ENCODE results near the gene HCLS1.
"Not testable (repeated sequence)": the region's sequence is repeated elsewhere in the genome, so short reads cannot be mapped to it uniquely, and the experiment has no call there.

Gene HCLS1

GRCh38 chr3:121601212-121601812 lies 59.4 kb downstream of the HCLS1 start:
- no peak for DNase-seq (ENCODE audit: low read depth)

GRCh38 chr3:121599900-121600299 lies 60.8 kb downstream of the HCLS1 start:
- DNase-seq (ENCODE audit: low read depth); H3K4me3 ChIP-seq (replicated peaks; ENCODE audit: low read depth, low read length): not testable (repeated sequence)

More at GRCh38 chr3:121601212-121601812, 59.4 kb downstream of the HCLS1 start:
- TF ChIP-seq CTCF (IDR thresholded peaks at IDR 0.05; ENCODE audit: low read length, missing control alignments): no peak
- H3K4me3 ChIP-seq (replicated peaks; ENCODE audit: low read depth, low read length): no peak overlapping the region

GRCh38 chr3:121598564-121598963 lies 62.1 kb downstream of the HCLS1 start:
- TF ChIP-seq CTCF (IDR thresholded peaks at IDR 0.05; ENCODE audit: low read length, missing control alignments): no peak
- DNase-seq (ENCODE audit: low read depth): no peak
- H3K4me3 ChIP-seq (replicated peaks; ENCODE audit: low read depth, low read length): no peak overlapping the region

- TF ChIP-seq CTCF (IDR thresholded peaks at IDR 0.05; ENCODE audit: low read length, missing control alignments): no peak
These were observed 64.8 kb downstream of the HCLS1 start for GRCh38 chr3:121595765-121596406.

GRCh38 chr3:121594850-121595249 lies 65.9 kb downstream of the HCLS1 start:
- no peak for DNase-seq (ENCODE audit: low read depth)
- TF ChIP-seq CTCF (IDR thresholded peaks at IDR 0.05; ENCODE audit: low read length, missing control alignments): no peak
- no peak overlapping the region for H3K4me3 ChIP-seq (replicated peaks; ENCODE audit: low read depth, low read length)

More at GRCh38 chr3:121595765-121596406, 64.8 kb downstream of the HCLS1 start:
- no peak overlapping the region for H3K4me3 ChIP-seq (replicated peaks; ENCODE audit: low read depth, low read length)
- no peak for DNase-seq (ENCODE audit: low read depth)

GRCh38 chr3:121593806-121594205 lies 66.9 kb downstream of the HCLS1 start:
- H3K4me3 ChIP-seq (replicated peaks; ENCODE audit: low read depth, low read length); DNase-seq (ENCODE audit: low read depth): not testable (repeated sequence)

GRCh38 chr3:121592856-121593702 lies 67.6 kb downstream of the HCLS1 start, which contains the start of gene FBXO40:
TSS of gene FBXO40 (plus strand) at chr3:121593379. CDS start at chr3:121620576, 27,197 bp downstream.
- no peak for TF ChIP-seq CTCF (IDR thresholded peaks at IDR 0.05; ENCODE audit: low read length, missing control alignments)
- no peak for DNase-seq (ENCODE audit: low read depth)

More at GRCh38 chr3:121592856-121593702, 67.6 kb downstream of the HCLS1 start, which contains the start of gene FBXO40:
- no peak within 1 kb of the TSS for H3K4me3 ChIP-seq (replicated peaks; ENCODE audit: low read depth, low read length)
